Stimulated activated CD8-positive, alpha-beta memory T cell treated with anti-CD3 and anti-CD28 coated beads, Interleukin-4, amount 100 ng/mL, for 1 hour (primary cell): Measurements from ENCODE around the gene CMTM4.
"Not testable (repeated sequence)": the region's sequence is repeated elsewhere in the genome, so short reads cannot be mapped to it uniquely, and the experiment has no call there.

Experiments used
- DNase-seq, 2 donors: peaks; one replicate each; pipeline ENCODE4 v3.0.0-alpha.2; 2020; ENCODE audit warnings: low read depth in 2 of 2, low spot score in 1 of 2

CMTM4 gene

GRCh38 chr16:66596986-66597848 lies 99.3 kb downstream of the CMTM4 start:
- no peak for DNase-seq

GRCh38 chr16:66596559-66596958 lies 100.0 kb downstream of the CMTM4 start:
- not testable (repeated sequence) for DNase-seq

GRCh38 chr16:66594739-66595138 lies 101.8 kb downstream of the CMTM4 start:
- no peak for DNase-seq

- no peak for DNase-seq
Observed at GRCh38 chr16:66592814-66593213, 103.7 kb downstream of the CMTM4 start.

GRCh38 chr16:66592241-66592640 lies 104.3 kb downstream of the CMTM4 start:
- DNase-seq = no peak

GRCh38 chr16:66591018-66591417 lies 105.5 kb downstream of the CMTM4 start:
- no peak for DNase-seq

GRCh38 chr16:66590322-66590721 lies 106.2 kb downstream of the CMTM4 start:
- no peak for DNase-seq

GRCh38 chr16:66588981-66589713 lies 107.4 kb downstream of the CMTM4 start:
- DNase-seq = peak in 1 of 2 donors; percentile 37

GRCh38 chr16:66587881-66588600 lies 108.5 kb downstream of the CMTM4 start:
- no peak for DNase-seq

GRCh38 chr16:66585481-66586239 lies 110.9 kb downstream of the CMTM4 start:
- DNase-seq = no peak

- DNase-seq = no peak
Observed at GRCh38 chr16:66581246-66581952, 115.1 kb downstream of the CMTM4 start.

GRCh38 chr16:66580605-66581209 lies 115.8 kb downstream of the CMTM4 start:
- no peak for DNase-seq

GRCh38 chr16:66578651-66579531 lies 117.7 kb downstream of the CMTM4 start, which contains the start of gene CMTM2:
Gene CMTM2, plus strand, starts transcription at chr16:66579463. Its CDS starts 145 bp downstream, at chr16:66579608.
- DNase-seq = no peak

GRCh38 chr16:66576296-66576695 lies 120.2 kb downstream of the CMTM4 start:
- no peak for DNase-seq

- no peak for DNase-seq
Observed at GRCh38 chr16:66575060-66575459, 121.5 kb downstream of the CMTM4 start.

- no peak for DNase-seq
Observed at GRCh38 chr16:66574531-66574930, 122.0 kb downstream of the CMTM4 start.

- DNase-seq = no peak
Observed at GRCh38 chr16:66574081-66574480, 122.5 kb downstream of the CMTM4 start.

- DNase-seq = no peak
Observed at GRCh38 chr16:66572356-66572755, 124.2 kb downstream of the CMTM4 start.
